NCI-H2081 treated with DMSO at 0.1 percent for 48 hours (cell line): ENCODE data around the gene NFIA.

Source experiments
- DNase-seq: peaks from one replicate; lab custom pipeline; 2025; lab: John Stamatoyannopoulos, UW

The NFIA gene

GRCh38 chr1:61370913-61371279, 288.5 kb downstream of the NFIA start:
- no peak for DNase-seq

DNA sequence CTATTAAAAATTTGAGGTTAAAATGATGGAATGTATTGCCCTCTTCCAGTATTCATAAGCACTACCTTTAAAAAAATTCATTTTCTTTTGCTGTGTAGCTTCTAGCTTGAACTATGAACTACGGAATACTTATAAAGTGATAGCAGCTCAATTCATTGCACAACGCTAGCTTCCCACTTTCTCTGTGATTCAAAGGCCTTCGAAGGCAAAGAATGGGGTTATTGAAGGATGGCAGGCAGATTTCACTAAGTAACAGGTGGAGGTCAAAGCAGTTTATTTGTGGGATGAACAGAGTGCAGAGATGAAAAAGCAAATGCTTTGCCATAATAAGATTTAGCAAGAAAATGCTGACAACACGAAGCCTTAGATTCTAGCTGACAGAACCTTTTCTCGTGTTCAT, 290.6 kb downstream of the NFIA start:
- DNase-seq, result no peak

DNA sequence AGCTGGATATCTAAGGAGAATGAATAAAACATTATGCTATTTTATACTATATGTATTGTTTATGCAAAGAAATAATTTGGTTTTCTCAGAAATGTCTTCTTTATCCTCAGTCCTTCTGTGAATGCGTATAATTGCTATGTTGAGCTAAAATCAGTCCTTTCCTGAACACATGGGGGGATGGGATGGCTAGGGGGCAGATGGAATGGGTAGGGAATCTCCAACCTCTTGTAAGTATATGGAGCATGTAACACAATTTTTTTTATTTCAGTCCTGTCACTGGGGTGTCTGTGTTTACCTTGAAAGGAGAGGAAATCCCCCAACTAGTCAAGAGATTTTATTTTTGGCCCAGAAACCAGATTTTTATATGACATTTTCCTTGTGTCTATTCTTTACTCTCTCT, 291.8 kb downstream of the NFIA start:
- DNase-seq, result no peak

GRCh38 chr1:61375082-61375880, 292.9 kb downstream of the NFIA start:
- DNase-seq, result no peak

DNA sequence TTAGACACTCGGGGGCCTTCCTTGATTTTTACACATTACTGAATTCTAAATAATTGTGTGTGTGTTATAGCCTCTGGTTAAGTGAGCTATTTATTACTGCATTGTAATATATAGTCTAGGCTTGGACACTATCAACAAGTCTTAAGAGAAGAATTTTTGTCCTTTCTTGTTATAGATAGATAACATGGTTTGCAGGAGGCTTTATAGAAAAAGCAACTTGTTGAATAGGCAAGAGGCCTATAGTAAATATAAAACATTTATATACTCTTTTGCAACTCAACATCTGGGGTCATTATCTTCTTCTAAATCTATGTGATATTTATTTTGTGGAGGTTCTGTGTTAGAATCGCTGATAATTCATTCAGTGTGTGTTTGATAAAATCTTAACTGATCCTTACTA, 293.8 kb downstream of the NFIA start:
- no peak for DNase-seq

- no peak for DNase-seq
Measured at GRCh38 chr1:61377242-61377958, 295.0 kb downstream of the NFIA start.

GRCh38 chr1:61378494-61379180, 296.3 kb downstream of the NFIA start:
- no peak for DNase-seq

DNA sequence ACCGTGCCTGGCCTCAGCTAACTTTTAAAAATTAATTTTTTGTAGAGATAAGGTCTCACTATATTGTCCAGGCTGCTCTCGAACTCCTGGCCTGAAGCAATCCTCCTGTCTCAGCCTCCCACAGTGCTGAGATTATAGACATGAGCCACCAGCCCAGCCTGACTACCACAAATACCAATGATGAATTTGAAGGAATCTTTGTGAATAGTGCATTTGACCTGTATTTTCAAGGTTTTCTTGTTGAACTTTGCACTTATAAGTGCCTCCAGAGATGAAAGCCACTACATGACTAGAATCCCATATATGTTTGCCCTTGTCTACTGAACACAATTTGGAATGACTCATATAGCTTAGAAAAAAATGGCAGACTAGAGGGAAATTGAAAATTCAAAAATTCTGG, 297.3 kb downstream of the NFIA start:
- no peak for DNase-seq

- no peak for DNase-seq
Measured at GRCh38 chr1:61380561-61380960, 298.2 kb downstream of the NFIA start.

DNA sequence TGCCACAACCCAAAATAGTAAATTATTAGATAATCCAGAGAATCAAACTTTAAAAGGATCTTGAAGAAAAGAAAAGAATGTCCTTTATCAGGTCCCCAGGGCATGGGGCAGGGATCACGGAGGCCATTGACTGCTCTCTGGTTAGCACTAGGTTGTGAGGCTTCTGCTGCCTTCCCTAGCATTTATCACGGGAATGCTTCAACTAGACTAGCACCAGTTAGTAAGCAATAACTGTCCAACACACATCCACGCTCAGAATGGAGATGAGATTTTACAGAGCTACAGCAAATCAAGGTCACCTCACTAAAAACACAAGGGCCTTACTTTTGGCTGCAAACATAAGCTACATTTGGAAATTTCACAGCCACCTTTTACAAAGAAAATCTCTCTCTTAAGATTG, 304.0 kb downstream of the NFIA start:
- DNase-seq, result no peak

DNA sequence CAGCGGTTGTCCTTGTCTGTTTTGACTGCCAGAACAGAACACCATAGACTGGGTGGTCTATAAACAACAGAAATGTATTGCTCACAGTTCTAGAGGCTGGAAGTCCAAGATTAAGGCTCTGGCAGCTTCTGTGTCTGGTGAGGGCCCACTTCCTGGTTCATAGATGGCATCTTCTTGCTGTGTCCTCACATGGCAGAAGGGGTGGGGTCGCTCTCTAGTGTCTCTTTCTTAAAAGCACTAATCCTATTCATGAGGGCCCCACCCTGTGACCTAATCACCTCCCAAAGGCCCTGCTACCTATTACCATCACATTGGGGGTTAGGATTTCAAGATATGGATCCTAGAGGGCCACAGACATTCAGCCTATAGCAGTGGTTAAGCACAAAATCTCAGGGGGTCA, 304.4 kb downstream of the NFIA start:
- DNase-seq, result no peak

GRCh38 chr1:61387829-61388228, 305.5 kb downstream of the NFIA start:
- DNase-seq, result no peak

DNA sequence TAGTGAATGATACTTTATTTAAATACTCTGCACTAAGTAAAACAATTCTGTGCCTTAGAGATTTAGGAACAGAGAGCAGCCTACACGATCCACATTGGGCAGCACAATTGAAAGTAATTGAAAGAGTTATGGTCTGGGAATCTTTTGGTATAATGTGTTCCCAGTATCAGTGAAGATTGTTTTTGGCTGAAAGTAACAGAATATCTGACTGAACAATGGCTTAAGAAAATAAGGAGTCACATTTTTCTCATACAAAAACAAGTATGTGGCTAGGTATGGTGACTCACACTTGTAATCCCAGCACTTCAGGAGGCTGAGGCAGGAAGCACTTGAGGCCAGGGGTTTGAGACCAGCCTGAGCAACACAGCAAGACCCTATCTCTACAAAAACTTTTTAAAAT, 306.2 kb downstream of the NFIA start:
- no peak for DNase-seq

- no peak for DNase-seq
Measured at GRCh38 chr1:61389194-61389925, 307.0 kb downstream of the NFIA start.

GRCh38 chr1:61389926-61390845, 307.8 kb downstream of the NFIA start:
- DNase-seq, result no peak

- no peak for DNase-seq
Measured at GRCh38 chr1:61391730-61392129, 309.4 kb downstream of the NFIA start.

- no peak for DNase-seq
Measured at GRCh38 chr1:61392409-61393242, 310.3 kb downstream of the NFIA start.

- no peak for DNase-seq
Measured at GRCh38 chr1:61393575-61393974, 311.2 kb downstream of the NFIA start.

DNA sequence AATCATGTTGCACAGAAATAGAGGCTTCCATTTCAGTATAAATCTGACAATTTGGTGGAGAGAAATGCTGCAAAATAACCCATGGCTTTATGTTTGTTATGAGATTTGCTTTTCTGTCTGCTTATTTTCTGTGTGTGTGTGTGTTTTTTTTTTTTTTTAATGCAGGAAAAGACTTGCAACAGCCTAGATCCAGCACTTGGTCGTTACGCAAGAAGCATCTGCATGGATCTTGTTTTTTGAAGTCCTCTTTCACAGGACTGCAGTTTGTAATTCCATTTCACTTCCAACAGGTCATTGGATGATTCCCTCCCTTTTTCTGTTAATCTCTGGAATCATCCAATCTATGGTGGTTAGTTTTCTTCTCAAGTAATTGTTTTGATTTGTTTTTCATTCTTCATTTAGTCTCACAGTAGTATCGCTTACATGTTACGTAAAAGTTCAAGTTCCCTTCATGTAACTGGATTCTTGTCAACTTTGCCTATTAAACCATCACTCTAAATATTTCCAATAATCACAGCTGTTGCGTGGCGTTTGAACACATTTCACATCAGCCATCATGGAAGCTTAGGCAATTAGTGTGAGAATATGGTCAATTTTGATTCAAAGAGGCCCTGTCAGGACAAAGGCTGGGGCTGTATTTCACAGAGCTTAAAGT, 312.9 kb downstream of the NFIA start:
- no peak for DNase-seq

DNA sequence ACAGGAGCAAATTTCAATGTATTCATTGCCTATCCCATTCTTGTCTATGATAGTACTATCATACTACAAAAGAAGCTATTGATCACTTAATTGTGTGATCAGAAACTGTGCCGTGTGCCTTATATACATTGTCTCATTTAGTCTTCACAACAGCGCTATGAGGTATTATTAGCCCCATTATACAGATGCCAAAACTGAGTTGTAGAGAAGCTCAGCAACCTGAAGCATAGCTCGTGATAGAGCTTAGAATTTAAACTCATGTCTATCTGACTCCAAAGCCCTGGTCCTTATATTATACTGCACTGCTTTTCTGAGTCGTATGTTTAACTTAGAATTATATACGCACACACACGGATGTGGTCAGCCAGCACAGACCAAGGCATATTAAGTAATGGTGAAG, 315.1 kb downstream of the NFIA start:
- DNase-seq, result no peak
